GM21526 (cell line): ENCODE data around the gene TRIM61.
A peak's percentile ranks its signal among the peaks of the same experiment; 100 is the strongest.
"Not testable (repeated sequence)": the region's sequence is repeated elsewhere in the genome, so short reads cannot be mapped to it uniquely, and the experiment has no call there.

Experiments
- ATAC-seq: cut with Tn5 transposase; IDR thresholded peaks from one replicate; pipeline ENCODE4 v1.9.1; 2021; ENCODE audit warnings: moderate library complexity; ENCODE audit not compliant: unreplicated experiment, low FRiP score

TRIM61 gene

GRCh38 chr4:164959421-164959820 lies 18.0 kb downstream of the TRIM61 start:
- ATAC-seq, result not testable (repeated sequence)

- ATAC-seq, result peak; percentile 100
These were observed 20.5 kb downstream of the TRIM61 start for GRCh38 chr4:164956766-164957643.

GRCh38 chr4:164955107-164955805 lies 22.2 kb downstream of the TRIM61 start:
- no peak for ATAC-seq

- ATAC-seq, result no peak
These were observed 24.9 kb downstream of the TRIM61 start for GRCh38 chr4:164952551-164952950.

GRCh38 chr4:164949448-164950143 lies 27.9 kb downstream of the TRIM61 start:
- no peak for ATAC-seq

- ATAC-seq, result no peak
These were observed 28.5 kb downstream of the TRIM61 start for GRCh38 chr4:164948975-164949374.

- not testable (repeated sequence) for ATAC-seq
These were observed 29.5 kb downstream of the TRIM61 start for GRCh38 chr4:164948006-164948405.

- ATAC-seq, result no peak
These were observed 30.6 kb downstream of the TRIM61 start for GRCh38 chr4:164946810-164947209.

GRCh38 chr4:164945146-164945545 lies 32.3 kb downstream of the TRIM61 start:
- no peak for ATAC-seq

GRCh38 chr4:164943192-164943591 lies 34.3 kb downstream of the TRIM61 start:
- ATAC-seq, result no peak

GRCh38 chr4:164937576-164938270 lies 39.7 kb downstream of the TRIM61 start:
- ATAC-seq, result peak; percentile 59

GRCh38 chr4:164935865-164936606 lies 41.4 kb downstream of the TRIM61 start:
- ATAC-seq, result not testable (repeated sequence)

GRCh38 chr4:164935363-164935762 lies 42.1 kb downstream of the TRIM61 start:
- ATAC-seq, result peak; percentile 67

- no peak for ATAC-seq
These were observed 44.2 kb downstream of the TRIM61 start for GRCh38 chr4:164933244-164933643.

GRCh38 chr4:164931551-164932324 lies 45.7 kb downstream of the TRIM61 start:
- ATAC-seq, result no peak

GRCh38 chr4:164930647-164931046 lies 46.8 kb downstream of the TRIM61 start:
- no peak for ATAC-seq

- ATAC-seq, result not testable (repeated sequence)
These were observed 50.4 kb downstream of the TRIM61 start for GRCh38 chr4:164927101-164927500.

GRCh38 chr4:164926301-164926700 lies 51.2 kb downstream of the TRIM61 start:
- no peak for ATAC-seq

GRCh38 chr4:164924670-164925238 lies 52.7 kb downstream of the TRIM61 start:
- ATAC-seq, result no peak
